Astrocyte of the spinal cord (primary cell): Measurements from ENCODE around the gene ARSG.
"Not testable (repeated sequence)": the region's sequence is repeated elsewhere in the genome, so short reads cannot be mapped to it uniquely, and the experiment has no call there.

Experiments
- DNase-seq: peaks from one replicate; pipeline ENCODE4 v3.0.0; 2011; ENCODE audit warnings: low read depth, low spot score
- H3K4me3 ChIP-seq: 2 replicates; pipeline ENCODE4 v1.5.1; 2011; ENCODE audit warnings: low read depth, mild to moderate bottlenecking, low read length, moderate library complexity
- in situ Hi-C: cut with HindIII; loops from 2 replicates; pipeline ENCODE4 v1.10.0; 2017; ENCODE audit warnings: low sequenced_read_pairs
- TF ChIP-seq, protein P1 (sequence below): IDR thresholded peaks from 2 replicates; pipeline ENCODE4 v1.5.1; 2012; ENCODE audit warnings: low read depth, mild to moderate bottlenecking, low read length, inconsistent platforms

ARSG gene

DNA sequence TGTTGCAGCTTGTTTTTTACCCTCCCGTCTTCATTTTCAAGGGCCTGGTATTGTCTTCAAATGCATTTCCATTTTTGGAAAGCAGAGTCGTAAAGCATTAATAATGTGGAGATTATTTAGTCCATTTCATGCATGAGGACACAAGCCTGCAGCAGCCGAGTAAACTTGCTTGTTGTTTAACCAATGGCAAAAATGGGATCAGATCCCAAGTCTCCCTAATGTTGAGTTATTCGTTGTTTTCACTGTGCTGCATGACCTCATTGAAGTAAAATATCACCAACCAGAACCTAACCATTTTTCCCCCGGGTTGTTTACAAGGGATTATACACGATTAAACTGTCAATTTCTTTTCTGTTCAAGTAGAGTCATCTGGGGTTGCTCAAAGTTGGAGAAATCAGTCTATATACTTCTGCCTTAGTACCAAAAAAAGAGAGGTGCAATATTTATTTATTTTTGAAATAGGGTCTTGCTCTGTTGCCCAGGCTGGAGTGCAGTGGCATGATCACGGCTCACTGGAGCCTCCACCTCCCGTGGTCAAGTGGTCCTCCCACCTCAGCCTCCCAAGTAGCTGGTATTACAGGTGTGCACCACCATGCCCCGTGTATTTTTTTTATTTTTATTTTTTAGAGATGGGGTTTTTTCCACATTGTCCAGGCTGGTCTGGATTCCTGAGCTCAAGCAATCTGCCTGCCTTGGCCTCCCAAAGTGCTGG is 31.1 kb upstream of the ARSG start:
- no peak overlapping the region for H3K4me3 ChIP-seq
- in situ Hi-C loops: no loop called here
- DNase-seq: no peak
- TF ChIP-seq, protein P1, sequence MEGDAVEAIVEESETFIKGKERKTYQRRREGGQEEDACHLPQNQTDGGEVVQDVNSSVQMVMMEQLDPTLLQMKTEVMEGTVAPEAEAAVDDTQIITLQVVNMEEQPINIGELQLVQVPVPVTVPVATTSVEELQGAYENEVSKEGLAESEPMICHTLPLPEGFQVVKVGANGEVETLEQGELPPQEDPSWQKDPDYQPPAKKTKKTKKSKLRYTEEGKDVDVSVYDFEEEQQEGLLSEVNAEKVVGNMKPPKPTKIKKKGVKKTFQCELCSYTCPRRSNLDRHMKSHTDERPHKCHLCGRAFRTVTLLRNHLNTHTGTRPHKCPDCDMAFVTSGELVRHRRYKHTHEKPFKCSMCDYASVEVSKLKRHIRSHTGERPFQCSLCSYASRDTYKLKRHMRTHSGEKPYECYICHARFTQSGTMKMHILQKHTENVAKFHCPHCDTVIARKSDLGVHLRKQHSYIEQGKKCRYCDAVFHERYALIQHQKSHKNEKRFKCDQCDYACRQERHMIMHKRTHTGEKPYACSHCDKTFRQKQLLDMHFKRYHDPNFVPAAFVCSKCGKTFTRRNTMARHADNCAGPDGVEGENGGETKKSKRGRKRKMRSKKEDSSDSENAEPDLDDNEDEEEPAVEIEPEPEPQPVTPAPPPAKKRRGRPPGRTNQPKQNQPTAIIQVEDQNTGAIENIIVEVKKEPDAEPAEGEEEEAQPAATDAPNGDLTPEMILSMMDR: no peak

DNA sequence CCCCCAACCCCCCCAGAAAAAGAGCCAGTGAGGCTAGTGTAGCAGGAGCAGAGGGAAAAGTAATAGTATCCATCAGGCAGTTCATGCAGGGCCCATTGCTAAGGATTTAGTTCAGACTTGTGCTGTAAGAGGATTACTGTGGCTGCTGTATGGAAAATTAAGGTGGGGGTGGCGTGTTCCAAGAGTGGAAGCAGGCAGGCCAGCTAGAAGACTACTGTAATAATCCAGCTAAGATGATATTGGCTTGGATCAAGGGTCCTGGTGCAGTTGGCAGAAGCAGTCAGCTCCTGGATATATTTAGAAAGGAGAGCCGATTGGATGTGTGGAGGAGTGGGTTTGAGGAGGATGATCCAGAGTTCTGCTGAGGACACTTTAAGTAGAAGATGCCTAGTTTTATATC is 28.8 kb upstream of the ARSG start:
- H3K4me3 ChIP-seq, in situ Hi-C loops, DNase-seq: not testable (repeated sequence)

DNA sequence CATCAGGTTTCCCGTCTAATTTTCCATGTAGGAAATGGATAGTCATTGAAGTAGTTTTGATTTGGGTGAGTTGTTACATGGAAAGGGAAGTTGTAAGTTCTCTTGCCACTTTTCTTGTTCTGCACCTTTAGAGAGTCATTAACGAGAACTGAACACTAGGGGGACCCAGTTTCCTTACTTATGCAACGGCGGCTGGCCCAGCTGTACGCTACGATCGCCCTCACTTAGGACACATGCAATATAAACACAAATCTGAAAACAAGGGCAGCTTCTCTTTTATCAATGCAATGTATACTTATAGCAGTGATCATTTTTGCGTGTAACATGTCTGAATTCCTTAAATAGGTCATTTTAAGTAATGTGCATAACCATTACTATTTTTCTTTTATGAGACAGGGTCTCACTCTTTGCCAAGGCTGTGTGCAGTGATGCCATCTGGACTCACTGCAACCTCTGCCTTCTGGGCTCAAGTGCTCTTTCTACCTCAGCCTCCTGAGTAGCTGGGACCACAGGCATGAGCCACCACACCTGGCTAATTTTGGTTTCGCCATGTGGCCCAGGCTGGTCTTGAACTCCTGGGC is 28.1 kb upstream of the ARSG start:
- in situ Hi-C loops, H3K4me3 ChIP-seq: not testable (repeated sequence)
- TF ChIP-seq, protein P1: peak; percentile 57
- DNase-seq: peak; percentile 65

DNA sequence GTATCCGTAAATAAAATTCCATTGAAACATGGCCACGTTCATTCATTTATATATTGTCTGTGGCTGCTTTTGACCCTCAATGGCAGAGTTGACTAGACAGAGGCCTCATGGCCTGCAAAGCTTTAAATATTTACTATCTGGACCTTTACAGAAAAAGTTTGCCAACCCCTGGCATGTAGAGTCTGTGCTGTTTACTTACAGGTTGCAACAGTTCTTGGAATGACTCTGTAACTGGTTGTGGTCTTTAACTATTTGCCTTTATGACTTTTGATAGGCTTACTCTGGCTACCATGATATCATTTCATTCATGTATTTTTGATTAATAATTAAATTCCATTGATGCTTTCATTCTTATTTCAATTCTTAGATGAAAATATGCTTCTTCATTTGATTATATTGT is 25.5 kb upstream of the ARSG start:
- H3K4me3 ChIP-seq, DNase-seq, in situ Hi-C loops: not testable (repeated sequence)

DNA sequence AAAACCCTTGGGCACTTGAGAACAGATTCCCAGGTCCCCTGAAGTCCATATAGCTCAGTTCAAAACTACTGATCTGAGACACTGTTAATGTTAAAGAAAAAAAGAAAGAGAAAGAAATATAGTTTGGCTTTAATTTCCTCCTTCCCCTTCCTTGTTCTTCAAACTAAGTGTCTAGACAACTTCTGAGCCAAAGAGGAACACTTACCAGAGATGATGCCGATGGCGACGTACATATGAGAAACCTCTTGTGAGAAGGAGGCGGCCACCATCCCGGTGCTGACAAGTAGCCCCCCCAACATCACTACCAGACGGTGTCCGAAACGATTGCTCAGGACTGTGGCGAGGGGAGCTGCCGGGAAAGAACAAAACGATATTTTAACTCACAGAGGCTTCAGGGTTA is 17.6 kb upstream of the ARSG start:
- no peak overlapping the region for H3K4me3 ChIP-seq
- DNase-seq: no peak
- TF ChIP-seq, protein P1: no peak
- in situ Hi-C loops: no loop called here

DNA sequence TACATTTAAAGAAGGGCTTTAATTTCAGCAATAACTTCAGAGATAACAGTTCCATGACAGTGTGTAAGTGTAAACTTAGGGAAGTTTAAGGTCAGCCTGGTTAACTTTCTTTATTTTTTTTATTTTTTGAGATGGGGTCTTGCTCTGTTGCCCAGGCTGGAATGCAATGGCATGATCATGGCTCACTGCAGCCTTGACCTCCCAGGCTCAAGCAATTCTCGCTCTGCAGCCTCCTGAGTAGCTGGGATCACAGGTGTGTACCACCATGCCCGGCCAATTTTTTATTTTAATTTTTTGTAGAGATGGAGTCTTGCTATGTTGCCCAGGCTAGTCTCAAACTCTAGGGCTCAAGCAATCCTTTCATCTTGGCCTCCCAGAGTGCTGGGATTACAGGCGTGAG is 15.0 kb upstream of the ARSG start:
- DNase-seq, in situ Hi-C loops, H3K4me3 ChIP-seq: not testable (repeated sequence)

DNA sequence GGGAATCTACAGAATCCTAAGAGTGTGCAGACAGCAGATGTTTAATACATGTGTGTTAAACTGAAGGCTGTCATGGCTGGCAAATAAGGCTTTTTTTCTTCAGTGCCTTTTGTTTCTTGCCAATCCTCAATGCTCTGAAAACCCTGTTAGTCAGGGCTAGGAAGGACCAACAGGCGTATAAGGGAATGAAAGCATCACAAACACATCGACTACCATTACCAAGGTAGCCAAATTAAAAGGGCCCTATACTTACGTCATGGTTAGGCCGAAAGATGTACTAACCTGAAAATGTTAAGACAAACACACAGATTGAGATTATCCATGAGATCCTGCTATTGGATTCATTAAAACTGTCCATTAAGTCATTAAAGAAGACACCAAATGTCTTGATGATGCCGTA is 13.5 kb upstream of the ARSG start:
- TF ChIP-seq, protein P1: no peak
- in situ Hi-C loops: no loop called here
- no peak for DNase-seq
- no peak overlapping the region for H3K4me3 ChIP-seq

DNA sequence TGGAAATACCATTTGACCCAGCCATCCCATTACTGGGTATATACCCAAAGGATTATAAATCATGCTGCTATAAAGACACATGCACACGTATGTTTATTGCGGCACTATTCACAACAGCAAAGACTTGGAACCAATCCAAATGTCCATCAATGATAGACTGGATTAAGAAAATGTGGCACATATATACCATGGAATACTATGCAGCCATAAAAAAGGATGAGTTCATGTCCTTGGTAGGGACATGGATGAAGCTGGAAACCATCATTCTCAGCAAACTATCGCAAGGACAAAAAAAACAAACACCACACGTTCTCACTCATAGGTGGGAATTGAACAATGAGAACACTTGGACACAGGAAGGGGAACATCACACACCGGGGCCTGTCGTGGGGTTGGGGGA is 9.3 kb upstream of the ARSG start:
- in situ Hi-C loops, DNase-seq, H3K4me3 ChIP-seq: not testable (repeated sequence)

DNA sequence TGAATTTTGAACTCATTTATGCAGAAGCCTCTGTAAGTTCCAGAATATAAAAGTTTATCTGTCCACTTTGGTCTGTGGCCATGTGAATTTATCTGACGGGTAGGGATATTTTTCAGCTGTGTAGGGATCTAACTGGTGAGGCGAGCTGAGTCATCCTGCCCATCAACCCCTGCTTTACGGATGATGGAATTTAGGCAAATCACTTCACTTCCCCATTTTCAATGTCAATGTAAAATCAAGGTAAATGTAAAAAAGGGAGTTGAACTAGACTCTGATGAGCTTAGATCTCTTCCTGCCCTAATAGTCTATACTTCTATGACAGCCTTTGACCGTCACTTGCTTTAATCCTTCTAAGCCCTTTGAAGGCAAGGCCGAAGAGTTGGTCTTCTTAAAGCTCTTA is 2.9 kb upstream of the ARSG start:
- DNase-seq: no peak
- H3K4me3 ChIP-seq: no peak overlapping the region
- TF ChIP-seq, protein P1: no peak
- in situ Hi-C loops: no loop called here
